OCI-LY7 (cell line): ENCODE results near the gene DEFB126. TPM values are rescaled to one million over a fixed set of nuclear protein-coding genes. Genes with fewer than 3 reads are reported as not detected.

Experiments
- BruUV-seq: library from RNA; stranded (reverse); fragments of 400-500 nt; replicated peaks from 2 replicates; lab custom pipeline; 2021; lab: Mats Ljungman, UMichigan
- CTCF ChIA-PET: fragments of 300-600 bp; sonication (Branson Sonifier 250); formaldehyde crosslinking; loops from one replicate; lab custom pipeline; 2022; ENCODE audit warnings: antibody characterized with exemption; ENCODE audit not compliant: unreplicated experiment; lab: Charles Lee
- POLR2A ChIA-PET: fragments of 300-600 bp; sonication (Branson Sonifier 250); formaldehyde crosslinking; loops from one replicate; lab custom pipeline; 2022; ENCODE audit warnings: antibody characterized with exemption; lab: Charles Lee
- DNase-seq: peaks from one replicate; pipeline ENCODE4 v3.0.0-alpha.2; 2015; ENCODE audit warnings: low spot score
- H2AFZ ChIP-seq: fragments of 200-600 bp; sonication (generic), shearing (Covaris generic); 2 replicates; pipeline ENCODE4 v1.6.1; 2014; ENCODE audit warnings: mild to moderate bottlenecking, antibody characterized with exemption, low read length, moderate library complexity
- H3K27ac ChIP-seq: fragments of 200-600 bp; sonication (generic); 2 replicates; pipeline ENCODE4 v1.5.1; 2014; ENCODE audit warnings: mixed run types, low read depth, mild to moderate bottlenecking, moderate library complexity, low read length, inconsistent platforms; ENCODE audit not compliant: poor library complexity, severe bottlenecking
- H3K36me3 ChIP-seq: fragments of 200-600 bp; sonication (generic); 2 replicates; pipeline ENCODE4 v1.6.1; 2014; ENCODE audit warnings: mild to moderate bottlenecking, antibody characterized with exemption, low read length, moderate library complexity, mixed read lengths; ENCODE audit not compliant: insufficient read depth
- H3K4me1 ChIP-seq: fragments of 200-600 bp; sonication (generic); 2 replicates; pipeline ENCODE4 v1.5.1; 2014; ENCODE audit warnings: mild to moderate bottlenecking, low read length; ENCODE audit not compliant: insufficient read depth, poor library complexity, severe bottlenecking
- H3K4me2 ChIP-seq: fragments of 200-600 bp; sonication (generic); 2 replicates; pipeline ENCODE4 v1.6.1; 2014; ENCODE audit warnings: mild to moderate bottlenecking, low read length
- H3K4me3 ChIP-seq: fragments of 200-600 bp; sonication (generic); 2 replicates; pipeline ENCODE4 v1.5.1; 2014; ENCODE audit warnings: mild to moderate bottlenecking, low read depth, low read length; ENCODE audit not compliant: poor library complexity, severe bottlenecking
- H3K79me2 ChIP-seq: fragments of 200-600 bp; sonication (generic); 2 replicates; pipeline ENCODE4 v1.6.1; 2016; ENCODE audit warnings: low read depth, mild to moderate bottlenecking, low read length, moderate library complexity, mixed read lengths; ENCODE audit not compliant: insufficient read depth
- H3K9me2 ChIP-seq: fragments of 200-600 bp; sonication (generic); 2 replicates; pipeline ENCODE4 v1.6.1; 2016; ENCODE audit warnings: mild to moderate bottlenecking, low read length, mixed read lengths; ENCODE audit not compliant: insufficient read depth
- H3K9me3 ChIP-seq: fragments of 200-600 bp; sonication (generic); 2 replicates; pipeline ENCODE4 v1.6.1; 2014; ENCODE audit warnings: mild to moderate bottlenecking, mixed run types, low read length, mixed read lengths
- H4K20me1 ChIP-seq: fragments of 200-600 bp; sonication (generic); 2 replicates; pipeline ENCODE4 v1.6.1; 2014; ENCODE audit warnings: mild to moderate bottlenecking, antibody characterized with exemption, low read length, moderate library complexity, mixed read lengths; ENCODE audit not compliant: insufficient read depth
- CTCF ChIP-seq: fragments of 200-600 bp; sonication (generic); conservative IDR thresholded peaks from 2 replicates; pipeline ENCODE4 v1.5.1; 2014; ENCODE audit warnings: mild to moderate bottlenecking, antibody characterized with exemption, low read length, moderate library complexity, mixed read lengths
- EZH2phosphoT487 ChIP-seq: fragments of 200-600 bp; sonication (generic); IDR thresholded peaks from 2 replicates; pipeline ENCODE4 v1.6.1; 2018; ENCODE audit warnings: low read depth, borderline replicate concordance, mild to moderate bottlenecking, mixed run types, antibody characterized with exemption, low read length, moderate library complexity, mixed read lengths
- intact Hi-C: fragments of 100-400 bp; cut with micrococcal nuclease; formaldehyde crosslinking; loops from one replicate; pipeline ENCODE4 v1.10.0; 2022; ENCODE audit not compliant: unreplicated experiment
- total RNA-seq, 2 experiments: library from RNA; depleted of rRNA in 1 of 2; stranded (reverse); fragments of >200 nt in 1 of 2; shearing (Covaris generic) in 1 of 2; gene quantifications; 2 replicates each; pipeline ENCODE4 v1.2.3, GENCODE V29; 2014 to 2022

DEFB126 gene
- total RNA-seq, 2 experiments from 2014 or later: not detected

GRCh38 chr20:164618-165017 lies 22.2 kb downstream of the DEFB126 start:
- Histone ChIP-seq H3K4me2 (no peak overlapping the region), H3K79me2 (no peaks in the 10 kb centered on the region), H4K20me1 (no peaks in the 10 kb centered on the region), H3K4me3 (no peak overlapping the region), H2AFZ (no peak overlapping the region), H3K9me2 (no peaks in the 10 kb centered on the region), H3K36me3 (no peaks in the 10 kb centered on the region), H3K4me1 (no peaks in the 10 kb centered on the region), H3K9me3 (no peaks in the 10 kb centered on the region), H3K27ac (no peak overlapping the region)
- no TSS peak for BruUV-seq
- no peak for TF ChIP-seq CTCF
- no peak for TF ChIP-seq EZH2phosphoT487
- no peak for DNase-seq
- intact Hi-C loops: no loop called here
- ChIA-PET POLR2A (interaction anchor here (0.6 kb wide), 1 partner anchor 78 kb away, joined by 3 read pairs; no protein-coding TSS in a partner anchor), CTCF (no interaction called here)

DNA sequence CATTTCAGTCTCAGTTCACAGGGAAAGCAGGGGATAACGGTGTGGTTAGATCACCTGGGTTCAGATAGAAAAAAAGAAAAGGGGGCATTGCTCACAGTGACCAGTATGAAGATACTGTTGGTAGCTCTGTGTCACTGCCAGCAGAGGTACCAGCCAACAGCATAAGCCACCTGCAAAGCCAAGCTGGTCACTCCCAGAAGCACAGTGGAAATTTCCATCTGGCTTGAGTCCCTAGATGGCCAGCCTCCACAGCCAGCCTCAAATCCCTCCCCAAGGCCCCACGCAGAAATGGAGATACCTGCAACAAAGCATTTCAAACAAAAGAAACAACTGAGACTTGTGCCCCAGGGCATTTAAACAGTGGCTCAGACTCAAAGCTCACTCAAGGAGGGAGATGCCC lies 26.5 kb downstream of the DEFB126 start:
- ChIA-PET POLR2A (interaction anchor here (1.3 kb wide), 1 partner anchor 18 kb away, joined by 3 read pairs; no protein-coding TSS in a partner anchor), CTCF (no interaction called here)
- Histone ChIP-seq H3K9me2 (no peaks in the 10 kb centered on the region), H3K27ac (no peak overlapping the region), H3K4me3 (no peak overlapping the region), H3K79me2 (no peaks in the 10 kb centered on the region), H2AFZ (no peak overlapping the region), H3K4me1 (no peaks in the 10 kb centered on the region), H3K36me3 (no peaks in the 10 kb centered on the region), H4K20me1 (no peaks in the 10 kb centered on the region), H3K9me3 (no peaks in the 10 kb centered on the region), H3K4me2 (no peak overlapping the region)
- BruUV-seq: no TSS peak
- intact Hi-C loops: no loop called here
- no peak for DNase-seq
- TF ChIP-seq CTCF (no peak), EZH2phosphoT487 (no peak)

DNA sequence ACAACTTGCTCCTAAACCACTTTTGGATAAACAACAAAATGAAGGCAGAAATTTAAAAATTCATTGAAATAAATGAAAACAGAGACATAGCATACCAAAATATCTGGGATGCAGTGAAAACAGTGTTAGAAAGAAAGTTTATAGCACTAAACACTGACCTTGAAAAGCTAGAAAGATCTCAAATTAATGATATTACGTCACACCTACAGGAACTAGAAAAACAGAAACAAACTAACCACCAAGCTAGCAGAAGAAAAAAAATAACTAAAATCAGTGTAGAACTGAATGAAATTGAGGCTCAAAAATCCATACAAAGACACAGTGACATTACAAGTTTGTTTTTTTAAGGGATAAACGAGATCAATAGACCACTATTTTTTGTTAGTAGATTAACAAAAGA lies 41.9 kb downstream of the DEFB126 start:
- TF ChIP-seq EZH2phosphoT487 (no peak), CTCF (no peak)
- Histone ChIP-seq H3K4me1 (no peaks in the 10 kb centered on the region), H3K79me2 (no peaks in the 10 kb centered on the region), H3K9me2 (no peaks in the 10 kb centered on the region), H3K36me3 (no peaks in the 10 kb centered on the region), H3K27ac (no peak overlapping the region), H3K4me2 (no peak overlapping the region), H3K4me3 (no peak overlapping the region), H3K9me3 (no peaks in the 10 kb centered on the region), H2AFZ (no peak overlapping the region), H4K20me1 (no peaks in the 10 kb centered on the region)
- intact Hi-C loops: no loop called here
- POLR2A ChIA-PET: interaction anchor here (0.6 kb wide), 1 partner anchor 57 kb away, joined by 3 read pairs; no protein-coding TSS in a partner anchor
- CTCF ChIA-PET: no interaction called here
- no TSS peak for BruUV-seq
- DNase-seq: no peak
